ENCODE measurements around the gene RBMS3. TPM values are rescaled to one million over a fixed set of nuclear protein-coding genes. Genes with fewer than 3 reads are reported as not detected.

Gene RBMS3
- total and polyA plus RNA-seq, 9 donors, result 11.6 to 79.2 (median 63.1) TPM

GRCh38 chr3:29537889-29538609 lies 257.2 kb downstream of the RBMS3 start:
- no peaks in the 10 kb centered on the region for H3K27me3 ChIP-seq
- 40 to 58% (median 50%) methylated on average over 5 of the region's 5 CpGs for WGBS, 3 donors
- intact Hi-C loops (cut with DNase I), result no loop called here

GRCh38 chr3:29538610-29538958 lies 257.7 kb downstream of the RBMS3 start:
- H3K4me1 ChIP-seq (ENCODE audit: insufficient read depth), result no peaks in the 10 kb centered on the region
- intact Hi-C loops (cut with DNase I), result no loop called here
- WGBS, 3 donors, result 83 to 86% (median 83%) methylated on average over 2 of the region's 2 CpGs
- no peaks in the 10 kb centered on the region for H3K27me3 ChIP-seq
- H3K36me3 ChIP-seq, result no peaks in the 10 kb centered on the region
- no peak for TF ChIP-seq EP300 (IDR thresholded peaks at IDR 0.05)
- TF ChIP-seq POLR2A (IDR thresholded peaks at IDR 0.05), result no peak
- no peak for TF ChIP-seq CTCF (IDR thresholded peaks at IDR 0.05)
- no peak for DNase-seq
- H3K27ac ChIP-seq, result no peak overlapping the region
- no peak overlapping the region for H3K4me3 ChIP-seq
- no peaks in the 10 kb centered on the region for H3K9me3 ChIP-seq

More at GRCh38 chr3:29537889-29538609, 257.2 kb downstream of the RBMS3 start:
- DNase-seq, result no peak
- H3K9me3 ChIP-seq, result no peaks in the 10 kb centered on the region
- TF ChIP-seq CTCF (IDR thresholded peaks at IDR 0.05) (no peak), EP300 (IDR thresholded peaks at IDR 0.05) (no peak)
- H3K27ac ChIP-seq, result no peak overlapping the region
- H3K4me3 ChIP-seq, result no peak overlapping the region
- no peaks in the 10 kb centered on the region for H3K36me3 ChIP-seq
- H3K4me1 ChIP-seq (ENCODE audit: insufficient read depth), result no peaks in the 10 kb centered on the region

- H3K27ac ChIP-seq, result no peak overlapping the region
- no peak overlapping the region for H3K4me3 ChIP-seq
- no peaks in the 10 kb centered on the region for H3K36me3 ChIP-seq
- 96 to 98% (median 98%) methylated on average over 5 of the region's 5 CpGs for WGBS, 3 donors
- no peaks in the 10 kb centered on the region for H3K9me3 ChIP-seq
- H3K27me3 ChIP-seq, result peaks cover 2% of the 10 kb centered on the region
- no peak for DNase-seq
- intact Hi-C loops (cut with DNase I), result no loop called here
- TF ChIP-seq POLR2A (IDR thresholded peaks at IDR 0.05), result no peak
- no peaks in the 10 kb centered on the region for H3K4me1 ChIP-seq (ENCODE audit: insufficient read depth)
These were observed 259.7 kb downstream of the RBMS3 start for GRCh38 chr3:29540544-29540943.

GRCh38 chr3:29544701-29545363 lies 264.0 kb downstream of the RBMS3 start:
- no peaks in the 10 kb centered on the region for H3K9me3 ChIP-seq
- no peak for TF ChIP-seq POLR2A (IDR thresholded peaks at IDR 0.05)
- TF ChIP-seq EP300 (IDR thresholded peaks at IDR 0.05), result no peak
- no peak for TF ChIP-seq CTCF (IDR thresholded peaks at IDR 0.05)
- 87 to 92% (median 91%) methylated on average over 1 of the region's 1 CpG for WGBS, 3 donors
- no peak for DNase-seq
- H3K4me3 ChIP-seq, result no peak overlapping the region
- no peak overlapping the region for H3K27ac ChIP-seq
- peaks cover 2% of the 10 kb centered on the region for H3K27me3 ChIP-seq
- intact Hi-C loops (cut with DNase I), result no loop called here
- no peaks in the 10 kb centered on the region for H3K36me3 ChIP-seq
- no peaks in the 10 kb centered on the region for H3K4me1 ChIP-seq (ENCODE audit: insufficient read depth)

GRCh38 chr3:29545615-29546014 lies 264.7 kb downstream of the RBMS3 start:
- intact Hi-C loops (cut with DNase I), result no loop called here
- TF ChIP-seq CTCF (IDR thresholded peaks at IDR 0.05) (no peak), POLR2A (IDR thresholded peaks at IDR 0.05) (no peak), EP300 (IDR thresholded peaks at IDR 0.05) (no peak)
- no peak overlapping the region for H3K4me3 ChIP-seq
- H3K27me3 ChIP-seq, result peaks cover 2% of the 10 kb centered on the region
- H3K9me3 ChIP-seq, result no peaks in the 10 kb centered on the region
- no peak for DNase-seq
- no peaks in the 10 kb centered on the region for H3K4me1 ChIP-seq (ENCODE audit: insufficient read depth)
- no peaks in the 10 kb centered on the region for H3K36me3 ChIP-seq
- H3K27ac ChIP-seq, result no peak overlapping the region
